ENCODE results near the gene TEX19.
"Not testable (repeated sequence)": the region's sequence is repeated elsewhere in the genome, so short reads cannot be mapped to it uniquely, and the experiment has no call there.

The TEX19 gene

GRCh38 chr17:82411396-82412053, 52.5 kb downstream of the TEX19 start:
- no peak for DNase-seq (ENCODE audit: low spot score)

GRCh38 chr17:82412081-82412480, 53.0 kb downstream of the TEX19 start:
- DNase-seq (ENCODE audit: low spot score), result not testable (repeated sequence)

GRCh38 chr17:82412535-82413520, 53.8 kb downstream of the TEX19 start:
- DNase-seq (ENCODE audit: low spot score), result no peak

Measured in AG08395 (cell line).